H9 (cell line): Measurements from ENCODE around the gene FRAS1. TPM values are rescaled to one million over a fixed set of nuclear protein-coding genes. Genes with fewer than 3 reads are reported as not detected.

Experiments used
- DNase-seq: peaks from one replicate; pipeline ENCODE4 v3.0.0-alpha.2; 2017
- H2AFZ ChIP-seq: one replicate; pipeline ENCODE4 v1.6.1; 2013; ENCODE audit warnings: mild to moderate bottlenecking, low read length, control low read depth, moderate library complexity
- H2AK5ac ChIP-seq: 2 replicates; pipeline ENCODE4 v1.6.1; 2013; ENCODE audit warnings: low read length, control low read depth, mixed read lengths; ENCODE audit not compliant: insufficient read length
- H2BK120ac ChIP-seq: one replicate; pipeline ENCODE4 v1.6.1; 2013; ENCODE audit warnings: low read depth, mild to moderate bottlenecking, low read length, control low read depth, inconsistent platforms; ENCODE audit not compliant: poor library complexity, severe bottlenecking
- H2BK12ac ChIP-seq: 2 replicates; pipeline ENCODE4 v1.6.1; 2013; ENCODE audit warnings: low read length, control low read depth, mixed read lengths, low read depth; ENCODE audit not compliant: insufficient read length
- H2BK15ac ChIP-seq: 2 replicates; pipeline ENCODE4 v1.6.1; 2013; ENCODE audit warnings: low read depth, low read length, control low read depth
- H2BK20ac ChIP-seq: one replicate; pipeline ENCODE4 v1.6.1; 2013; ENCODE audit warnings: low read depth, mild to moderate bottlenecking, low read length, control low read depth, inconsistent platforms; ENCODE audit not compliant: poor library complexity, severe bottlenecking
- H2BK5ac ChIP-seq: 2 replicates; pipeline ENCODE4 v1.6.1; 2013; ENCODE audit warnings: low read length, control low read depth, mixed read lengths; ENCODE audit not compliant: insufficient read length
- H3K14ac ChIP-seq: 2 replicates; pipeline ENCODE4 v1.6.1; 2013; ENCODE audit warnings: low read length, control low read depth; ENCODE audit not compliant: insufficient read depth
- H3K18ac ChIP-seq: 2 replicates; pipeline ENCODE4 v1.6.1; 2013; ENCODE audit warnings: low read depth, mild to moderate bottlenecking, mixed read lengths, low read length, control low read depth; ENCODE audit not compliant: insufficient read length
- H3K23ac ChIP-seq: 2 replicates; pipeline ENCODE4 v1.6.1; 2013; ENCODE audit warnings: low read length, control low read depth, mixed read lengths, low read depth; ENCODE audit not compliant: insufficient read length
- H3K23me2 ChIP-seq: 2 replicates; pipeline ENCODE4 v1.6.1; 2013; ENCODE audit warnings: low read depth, mild to moderate bottlenecking, mixed read lengths, low read length, control low read depth; ENCODE audit not compliant: insufficient read length, poor library complexity, severe bottlenecking
- H3K27ac ChIP-seq: 2 replicates; pipeline ENCODE4 v1.5.1; 2013; ENCODE audit warnings: low read length, control low read depth, mixed read lengths, low read depth; ENCODE audit not compliant: insufficient read length
- H3K27me3 ChIP-seq: 2 replicates; pipeline ENCODE4 v1.6.1; 2013; ENCODE audit warnings: low read length, control low read depth, inconsistent platforms; ENCODE audit not compliant: insufficient read depth
- H3K4ac ChIP-seq: 2 replicates; pipeline ENCODE4 v1.6.1; 2013; ENCODE audit warnings: low read depth, mild to moderate bottlenecking, control low read depth, inconsistent platforms, low read length, moderate library complexity
- H3K4me1 ChIP-seq: 2 replicates; pipeline ENCODE4 v1.6.1; 2013; ENCODE audit warnings: low read length, control low read depth, inconsistent platforms; ENCODE audit not compliant: insufficient read depth
- H3K4me2 ChIP-seq: 2 replicates; pipeline ENCODE4 v1.6.1; 2013; ENCODE audit warnings: low read length, control low read depth, mixed read lengths; ENCODE audit not compliant: insufficient read length, insufficient read depth
- H3K56ac ChIP-seq: 2 replicates; pipeline ENCODE4 v1.6.1; 2013; ENCODE audit warnings: low read depth, mild to moderate bottlenecking, mixed read lengths, low read length, control low read depth; ENCODE audit not compliant: insufficient read length
- H3K79me1 ChIP-seq: 2 replicates; pipeline ENCODE4 v1.6.1; 2013; ENCODE audit warnings: low read depth, mild to moderate bottlenecking, moderate library complexity, low read length, control low read depth, inconsistent platforms; ENCODE audit not compliant: insufficient read depth, poor library complexity, severe bottlenecking
- H3K79me2 ChIP-seq: 2 replicates; pipeline ENCODE4 v1.6.1; 2013; ENCODE audit warnings: low read length, control low read depth, inconsistent platforms; ENCODE audit not compliant: insufficient read depth
- H3K9ac ChIP-seq: 2 replicates; pipeline ENCODE4 v1.6.1; 2013; ENCODE audit warnings: low read length, control low read depth, mixed read lengths; ENCODE audit not compliant: insufficient read length; ENCODE audit errors: extremely low read depth
- H3K9me3 ChIP-seq: one replicate; pipeline ENCODE4 v1.6.1; 2013; ENCODE audit warnings: low read depth, low read length, inconsistent platforms; ENCODE audit not compliant: control insufficient read depth
- H3T11ph ChIP-seq: one replicate; pipeline ENCODE4 v1.6.1; 2013; ENCODE audit warnings: mild to moderate bottlenecking, low read length, control low read depth, inconsistent platforms
- H4K20me1 ChIP-seq: one replicate; pipeline ENCODE4 v1.6.1; 2013; ENCODE audit not compliant: control insufficient read depth, insufficient read length, insufficient read depth
- H4K5ac ChIP-seq: 2 replicates; pipeline ENCODE4 v1.6.1; 2013; ENCODE audit warnings: low read depth, mild to moderate bottlenecking, mixed read lengths, low read length, control low read depth; ENCODE audit not compliant: insufficient read length
- H4K8ac ChIP-seq: replicated peaks from 2 replicates; pipeline ENCODE4 v1.6.1; 2013; ENCODE audit warnings: low read length, control low read depth, mixed read lengths, low read depth; ENCODE audit not compliant: insufficient read length
- H4K91ac ChIP-seq: 2 replicates; pipeline ENCODE4 v1.6.1; 2013; ENCODE audit warnings: low read depth, mild to moderate bottlenecking, moderate library complexity, mixed read lengths, low read length, control low read depth; ENCODE audit not compliant: insufficient read length
- H3K27ac Mint-ChIP-seq, 3 experiments: 2 replicates in 2 of 3; 3 replicates in 1 of 3; pipeline ENCODE4 v1.8.0; 2020 to 2021; ENCODE audit warnings: mixed read lengths in 3 of 3, mild to moderate bottlenecking in 1 of 3, moderate library complexity in 1 of 3
- H3K27me3 Mint-ChIP-seq: 2 replicates; pipeline ENCODE4 v1.8.0; 2021; ENCODE audit warnings: low read depth, mild to moderate bottlenecking, moderate library complexity, mixed read lengths
- H3K36me3 Mint-ChIP-seq, 3 experiments: 2 replicates in 2 of 3; 3 replicates in 1 of 3; pipeline ENCODE4 v1.8.0; 2020 to 2021; ENCODE audit warnings: low read depth in 3 of 3, mixed read lengths in 3 of 3; ENCODE audit not compliant: insufficient read depth in 1 of 3
- H3K4me1 Mint-ChIP-seq, 2 experiments: 2 replicates each; pipeline ENCODE4 v1.8.0; 2020; ENCODE audit warnings: mixed read lengths in 2 of 2
- H3K4me3 Mint-ChIP-seq, 2 experiments: 2 replicates in 1 of 2; 3 replicates in 1 of 2; pipeline ENCODE4 v1.8.0; 2020 to 2021; ENCODE audit warnings: mild to moderate bottlenecking in 2 of 2, mixed read lengths in 2 of 2, moderate library complexity in 1 of 2
- H3K9me3 Mint-ChIP-seq, 2 experiments: 2 replicates in 1 of 2; 3 replicates in 1 of 2; pipeline ENCODE4 v1.8.0; 2020; ENCODE audit warnings: mild to moderate bottlenecking in 2 of 2, mixed read lengths in 2 of 2, moderate library complexity in 1 of 2
- CTCF ChIP-seq: fragments of 200-600 bp; sonication (generic); conservative IDR thresholded peaks from 3 replicates; pipeline ENCODE4 v1.8.0; 2021; ENCODE audit warnings: antibody characterized with exemption, mild to moderate bottlenecking
- WGBS: extraction: QIAGEN DNeasy Blood & Tissue Kit; methylation state at CpG from one replicate; pipeline ENCODE4 v1.1.7; 2013; ENCODE audit warnings: missing lambda C conversion rate, low lambda C conversion rate, mixed read lengths; ENCODE audit not compliant: insufficient read length; ENCODE audit errors: extremely low coverage; 5-methylcytosine and 5-hydroxymethylcytosine counted together
- total RNA-seq: library from RNA; stranded (reverse); gene quantifications from 2 replicates; pipeline ENCODE4 v1.2.1, GENCODE V29; 2021

FRAS1 gene
- total RNA-seq, 1 experiment from 2014 or later, result 58.5 TPM

DNA sequence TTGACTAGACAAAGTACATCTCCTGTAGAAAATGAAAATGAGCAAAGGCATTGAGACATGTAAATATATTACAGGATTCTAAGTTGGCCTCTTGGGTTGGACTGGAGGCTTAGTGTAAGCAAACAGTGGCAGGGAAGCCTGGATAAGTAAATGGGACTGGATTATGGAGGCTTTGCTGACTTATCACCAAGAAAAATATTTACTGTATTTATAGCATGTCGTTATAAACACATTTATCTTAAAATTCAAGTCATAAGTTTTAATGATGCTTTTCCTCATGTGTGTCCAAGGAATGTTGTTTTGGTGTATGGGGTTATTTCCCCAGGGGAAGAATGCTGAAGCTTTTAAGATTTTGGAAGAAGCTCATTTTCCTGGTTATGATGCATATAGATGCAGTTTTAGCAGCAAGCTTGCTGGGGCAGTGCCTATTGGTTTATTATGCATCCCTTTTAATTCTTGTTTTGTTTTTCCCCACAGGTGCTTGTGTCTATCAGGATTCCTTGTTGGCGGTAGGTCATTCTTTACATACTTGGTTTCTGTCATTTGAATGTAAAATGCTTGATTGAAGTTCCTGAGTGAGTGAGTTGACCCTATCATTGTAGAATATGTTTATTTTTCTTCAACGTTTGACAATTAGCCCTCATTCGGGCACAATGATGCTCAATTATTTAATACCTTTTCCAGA lies 8.5 kb downstream of the FRAS1 start:
- Histone ChIP-seq H3K4me2 (no peak overlapping the region), H3K27ac (no peak overlapping the region), H3K9me3 (no peaks in the 10 kb centered on the region), H3K4ac (no peak overlapping the region), H3K18ac (no peak overlapping the region), H3K14ac (no peak overlapping the region), H2BK15ac (no peak overlapping the region), H4K5ac (no peak overlapping the region), H4K91ac (no peak overlapping the region), H2BK20ac (no peak overlapping the region), H3K56ac (no peak overlapping the region), H3K9ac (no peak overlapping the region), H4K8ac (no peak overlapping the region), H2BK12ac (no peak overlapping the region), H3K23me2 (no peaks in the 10 kb centered on the region), H3K4me1 (peaks cover 2% of the 10 kb centered on the region; the same call in 1 of the 2 replicates), H2AFZ (no peak overlapping the region), H2BK5ac (no peak overlapping the region), H3K79me2 (peaks cover 22% of the 10 kb centered on the region; the same call in 1 of the 2 replicates), H3K27me3 (no peaks in the 10 kb centered on the region), H4K20me1 (no peaks in the 10 kb centered on the region), H3K23ac (no peak overlapping the region), H2AK5ac (no peak overlapping the region), H3K79me1 (peaks cover under 1% of the 10 kb centered on the region), H3T11ph (no peak overlapping the region), H2BK120ac (no peak overlapping the region)
- DNase-seq, result no peak
- Mint-ChIP-seq H3K27ac (peak overlapping the region; percentile 59 to 99 (median 96); a peak in 6 of 7 replicates), H3K36me3 (peaks cover 22 to 28% (median 27%) of the 10 kb centered on the region in 3 experiments), H3K27me3 (no peaks in the 10 kb centered on the region), H3K9me3 (no peaks in the 10 kb centered on the region), H3K4me3 (peak overlapping the region in 1 of 2 experiments; percentile 6; a peak in 1 of 5 replicates), H3K4me1 (peaks cover 49 to 59% of the 10 kb centered on the region in 2 experiments)
- no peak for TF ChIP-seq CTCF
- WGBS, result no CpG with 5 or more reads among the region's 4 CpGs
